Left colon (tissue), 2 donors: Measurements from ENCODE around the gene C4orf50. TPM values are rescaled to one million over a fixed set of nuclear protein-coding genes. Genes with fewer than 3 reads are reported as not detected.

Experiments used
- ATAC-seq: fragments of 200-7000 bp; cut with Tn5 transposase; one replicate; pipeline ENCODE4 v1.9.1; 2020; ENCODE audit warnings: mild to moderate bottlenecking, moderate library complexity
- DNase-seq, 2 donors: peaks; one replicate each; pipeline ENCODE4 v3.0.0-alpha.2; 2020
- intact Hi-C, 2 donors: fragments of 100-400 bp; cut with DNase I in 1 of 2; cut with micrococcal nuclease in 1 of 2; formaldehyde crosslinking; loops; one replicate each; pipeline versions ENCODE4 v1.11.2 to v1.14.0; 2022; cut with DNase I, micrococcal nuclease
- long read RNA-seq: library from polyadenylated mRNA; unstranded; transcript quantifications from one replicate; pipeline ENCODE4 v2.0.0, GENCODE V29; 2021
- total RNA-seq, 2 donors: library from RNA; stranded (reverse); fragmentation: NEBNext Ultra II Directional; extraction: Animal tissue kit (Norgen Biotek cat#: 25700); gene quantifications; one replicate each; pipeline ENCODE4 v1.2.1, GENCODE V29; 2021
- donor health status: DM: no; HTN: no; CAD: no.
- donor health status: DM: yes; HTN: yes; CAD: no.

Gene C4orf50
- under 1 TPM in 1 of 2 donors, not detected in 1; 0.09 TPM for total RNA-seq
- long read RNA-seq = 0 reads

GRCh38 chr4:6018331-6018730, at the start of gene C4orf50:
TSS of gene C4orf50 (minus strand) at chr4:6018431.
- DNase-seq (no peak), ATAC-seq (no peak)
- intact Hi-C loops = no loop called here

DNA sequence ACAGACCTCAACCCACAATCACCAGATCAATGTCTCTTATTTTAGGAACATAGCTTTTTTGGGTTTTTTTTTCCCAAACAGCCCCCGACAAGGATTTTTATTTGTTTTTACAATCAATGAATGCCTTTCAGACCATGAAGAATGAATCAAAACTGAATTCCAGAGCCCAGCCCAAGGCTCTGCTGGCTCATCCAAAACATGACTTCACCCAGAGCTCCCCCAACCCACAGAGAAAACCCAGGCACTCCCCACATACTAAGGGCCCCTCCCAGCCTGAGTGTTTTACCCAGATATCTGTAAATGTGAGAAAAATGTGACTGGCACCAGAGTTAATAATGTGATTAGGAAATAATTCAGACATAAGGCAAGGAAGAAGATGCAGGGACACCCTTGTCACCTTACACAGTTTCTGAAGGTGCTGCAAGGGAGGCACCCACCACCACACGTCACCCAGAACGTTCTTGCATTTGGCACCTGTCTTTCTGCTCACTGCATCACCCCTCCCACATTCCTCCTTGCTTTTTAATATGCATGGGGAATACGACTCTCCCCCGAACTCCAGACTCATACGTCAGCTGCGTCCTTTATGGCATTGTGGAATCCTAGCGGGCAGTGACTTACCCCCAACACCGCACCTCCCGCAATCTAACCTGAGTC, 47.8 kb upstream of the C4orf50 start:
- intact Hi-C loops = no loop called here

GRCh38 chr4:6065166-6065565, 46.9 kb upstream of the C4orf50 start:
- DNase-seq (no peak), ATAC-seq (no peak)
- intact Hi-C loops = no loop called here

More for the DNA sequence above, 47.8 kb upstream of the C4orf50 start:
- ATAC-seq (no peak), DNase-seq (no peak)

DNA sequence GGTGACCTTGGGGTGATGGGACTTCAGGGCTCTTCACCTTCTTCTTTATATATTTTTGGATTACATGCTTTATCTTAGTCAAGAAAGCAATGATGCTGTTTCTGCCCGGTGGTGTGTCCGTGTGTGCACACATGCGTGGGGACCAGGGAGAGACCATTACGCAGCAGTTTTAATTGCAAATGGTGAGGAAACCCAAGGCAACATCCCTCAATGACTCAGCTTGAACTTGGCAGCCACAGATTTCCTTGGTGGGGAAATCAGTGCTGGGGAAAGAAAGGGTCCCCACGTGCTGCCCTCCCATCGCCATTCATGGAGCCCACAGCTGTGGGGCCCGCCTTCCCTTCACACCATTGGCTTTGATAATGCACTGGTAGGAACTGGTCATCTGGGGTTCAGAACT, 46.2 kb upstream of the C4orf50 start:
- no peak for ATAC-seq
- intact Hi-C loops = no loop called here
- DNase-seq = no peak

GRCh38 chr4:6063684-6064083, 45.5 kb upstream of the C4orf50 start:
- no peak for DNase-seq
- no peak for ATAC-seq
- intact Hi-C loops = no loop called here

GRCh38 chr4:6062133-6062532, 43.9 kb upstream of the C4orf50 start:
- no peak for DNase-seq
- ATAC-seq = no peak
- intact Hi-C loops = no loop called here

GRCh38 chr4:6059375-6059805, 41.2 kb upstream of the C4orf50 start:
- intact Hi-C loops = no loop called here
- DNase-seq (no peak), ATAC-seq (no peak)

GRCh38 chr4:6058531-6059374, 40.5 kb upstream of the C4orf50 start:
- DNase-seq = no peak
- intact Hi-C loops = no loop called here
- no peak for ATAC-seq

DNA sequence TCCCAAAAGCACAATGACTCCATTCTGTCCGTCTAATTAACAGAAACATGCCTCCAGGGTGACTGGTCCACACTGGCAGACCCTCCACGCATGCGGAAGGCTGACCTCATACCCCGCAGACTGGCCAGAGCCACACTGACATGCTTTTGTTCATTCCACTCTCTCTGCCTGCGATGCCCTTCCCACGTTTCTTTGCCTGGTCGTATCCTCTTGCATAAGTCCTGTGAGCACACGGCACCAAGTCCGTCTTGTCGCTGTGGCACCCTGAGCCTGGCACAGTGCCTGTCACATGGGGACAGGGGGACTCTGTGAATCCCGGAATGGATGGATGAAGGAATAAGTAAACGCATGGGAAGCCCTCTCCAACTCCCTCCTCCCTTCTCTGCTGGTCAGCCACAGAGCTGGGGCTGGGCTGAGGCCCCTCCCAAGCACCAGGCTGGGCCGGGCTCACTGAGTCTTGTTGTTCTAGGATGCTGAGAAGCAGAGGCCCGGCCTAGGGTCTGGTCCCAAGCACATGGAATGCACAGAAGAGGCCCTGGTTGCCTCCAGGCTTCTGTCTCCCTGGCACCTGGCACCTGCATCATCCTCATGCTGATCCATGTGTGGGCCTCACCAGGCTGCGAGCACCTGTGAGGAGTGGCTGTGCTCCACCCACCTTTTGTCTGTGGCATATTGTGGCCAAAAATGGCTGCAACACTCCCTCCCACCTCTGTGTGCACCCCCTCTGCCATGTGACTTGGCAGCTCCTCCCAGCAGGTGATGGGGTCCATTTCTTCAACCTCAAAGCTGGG, 38.9 kb upstream of the C4orf50 start:
- DNase-seq = no peak
- ATAC-seq = no peak
- intact Hi-C loops = no loop called here

- intact Hi-C loops = no loop called here
- DNase-seq (no peak), ATAC-seq (no peak)
Measured at GRCh38 chr4:6055436-6055835, 37.2 kb upstream of the C4orf50 start.

- ATAC-seq = no peak
- DNase-seq = no peak
- intact Hi-C loops = no loop called here
Measured at GRCh38 chr4:6055030-6055429, 36.8 kb upstream of the C4orf50 start.

DNA sequence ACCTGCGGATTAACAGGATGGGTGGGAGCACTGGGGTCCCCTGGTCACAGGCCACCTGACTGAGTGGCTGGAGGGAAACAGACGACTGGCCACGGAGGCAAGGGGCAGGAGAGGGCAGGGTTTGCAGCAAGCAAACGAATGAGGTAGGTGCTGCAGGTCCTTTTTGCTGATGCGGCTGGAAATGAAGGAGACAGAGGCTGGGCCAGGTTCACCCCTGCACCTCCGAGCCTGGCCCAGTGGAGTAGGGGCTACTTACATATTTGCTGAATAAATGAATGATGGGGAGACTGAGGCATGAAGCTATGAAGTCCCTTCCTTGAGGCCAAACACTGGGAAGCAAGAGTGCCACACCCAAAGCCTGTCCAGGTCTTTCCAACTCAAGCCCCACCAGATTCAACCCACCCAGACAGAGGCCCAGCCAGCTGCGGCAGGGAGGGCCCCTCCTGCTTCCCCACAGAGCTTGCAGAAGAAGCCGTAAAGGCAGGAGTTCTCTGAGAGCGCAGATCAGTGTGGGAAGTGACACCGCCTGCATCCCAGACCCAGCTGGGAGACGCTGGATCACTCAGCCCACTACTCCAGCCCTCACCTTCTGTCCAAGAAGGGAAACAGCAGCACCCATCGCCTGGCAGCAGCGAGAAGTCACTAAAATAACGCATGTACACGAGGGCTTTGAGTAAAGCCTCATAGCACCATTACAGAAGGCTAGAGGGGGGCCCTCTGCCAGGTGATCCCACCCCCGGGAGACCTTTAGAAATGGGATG, 36.1 kb upstream of the C4orf50 start:
- ATAC-seq (no peak), DNase-seq (no peak)
- intact Hi-C loops = no loop called here

GRCh38 chr4:6052679-6053078, 34.4 kb upstream of the C4orf50 start:
- no peak for DNase-seq
- intact Hi-C loops = no loop called here

GRCh38 chr4:6050551-6050950, 32.3 kb upstream of the C4orf50 start:
- DNase-seq (no peak), ATAC-seq (no peak)
- intact Hi-C loops = no loop called here

More at GRCh38 chr4:6052679-6053078, 34.4 kb upstream of the C4orf50 start:
- no peak for ATAC-seq

DNA sequence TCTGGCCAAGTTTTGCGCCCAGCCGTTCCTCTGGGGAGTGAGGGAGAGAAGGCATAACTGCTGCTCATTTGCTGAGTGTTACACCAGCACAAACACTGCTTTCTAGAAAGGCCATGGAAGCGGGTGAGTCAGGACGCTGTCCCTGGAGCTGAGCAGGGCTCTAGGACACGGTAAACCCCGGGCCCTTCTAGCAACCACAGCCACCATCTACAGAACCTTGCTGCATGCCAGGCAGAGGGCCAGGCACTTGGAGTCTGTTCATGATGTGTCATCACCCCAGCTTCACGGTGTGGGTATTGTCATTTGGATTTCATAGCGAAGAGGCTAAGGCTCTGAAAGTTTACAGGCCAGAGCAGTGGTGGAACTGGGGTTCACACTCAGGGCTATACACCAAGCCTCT, 31.8 kb upstream of the C4orf50 start:
- ATAC-seq (no peak), DNase-seq (no peak)
- intact Hi-C loops = no loop called here

- DNase-seq = no peak
- intact Hi-C loops = no loop called here
- no peak for ATAC-seq
Measured at GRCh38 chr4:6049278-6049677, 31.0 kb upstream of the C4orf50 start.

- intact Hi-C loops = no loop called here
- no peak for DNase-seq
- no peak for ATAC-seq
Measured at GRCh38 chr4:6048537-6048936, 30.3 kb upstream of the C4orf50 start.

DNA sequence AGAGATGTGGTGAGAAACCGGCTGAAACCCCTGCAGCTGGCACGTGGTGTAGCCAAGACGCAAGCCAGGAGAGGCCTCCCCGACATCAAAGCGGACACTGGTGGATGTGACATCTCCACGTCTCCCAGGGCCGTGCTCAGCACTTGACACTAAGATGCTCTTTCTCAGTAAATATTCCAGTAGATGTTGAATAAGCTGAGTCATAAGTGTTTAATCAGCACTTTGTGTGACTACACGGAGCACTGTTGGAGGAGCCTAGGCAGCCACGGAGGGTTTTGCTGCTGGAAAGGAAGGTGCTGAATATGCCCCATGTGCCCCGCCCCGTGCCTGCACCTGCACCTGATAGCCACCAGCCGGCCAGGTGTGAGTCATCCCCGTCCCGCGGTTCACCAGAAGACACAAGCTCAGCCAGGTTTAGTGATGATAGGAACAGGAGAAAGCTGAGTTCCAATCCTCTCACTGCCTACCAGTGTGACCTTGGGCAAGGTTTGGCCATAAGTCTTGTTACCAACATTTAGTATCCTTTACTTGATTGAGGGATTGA, 29.0 kb upstream of the C4orf50 start:
- intact Hi-C loops = no loop called here
- ATAC-seq = no peak
- no peak for DNase-seq
